ENCODE data around the gene SLAMF1.

GRCh38 chr1:160581961-160582360 lies 64.9 kb downstream of the SLAMF1 start:
- TF ChIP-seq EGR1 (IDR thresholded peaks at IDR 0.05; ENCODE audit: low read depth in 2 of 2) (no peak), ATF3 (IDR thresholded peaks at IDR 0.05) (no peak), CTCF (IDR thresholded peaks at IDR 0.05; ENCODE audit: low read depth, low read length, missing input control) (no peak), YY1 (IDR thresholded peaks at IDR 0.05) (no peak)
- TF ChIP-seq, protein P1, sequence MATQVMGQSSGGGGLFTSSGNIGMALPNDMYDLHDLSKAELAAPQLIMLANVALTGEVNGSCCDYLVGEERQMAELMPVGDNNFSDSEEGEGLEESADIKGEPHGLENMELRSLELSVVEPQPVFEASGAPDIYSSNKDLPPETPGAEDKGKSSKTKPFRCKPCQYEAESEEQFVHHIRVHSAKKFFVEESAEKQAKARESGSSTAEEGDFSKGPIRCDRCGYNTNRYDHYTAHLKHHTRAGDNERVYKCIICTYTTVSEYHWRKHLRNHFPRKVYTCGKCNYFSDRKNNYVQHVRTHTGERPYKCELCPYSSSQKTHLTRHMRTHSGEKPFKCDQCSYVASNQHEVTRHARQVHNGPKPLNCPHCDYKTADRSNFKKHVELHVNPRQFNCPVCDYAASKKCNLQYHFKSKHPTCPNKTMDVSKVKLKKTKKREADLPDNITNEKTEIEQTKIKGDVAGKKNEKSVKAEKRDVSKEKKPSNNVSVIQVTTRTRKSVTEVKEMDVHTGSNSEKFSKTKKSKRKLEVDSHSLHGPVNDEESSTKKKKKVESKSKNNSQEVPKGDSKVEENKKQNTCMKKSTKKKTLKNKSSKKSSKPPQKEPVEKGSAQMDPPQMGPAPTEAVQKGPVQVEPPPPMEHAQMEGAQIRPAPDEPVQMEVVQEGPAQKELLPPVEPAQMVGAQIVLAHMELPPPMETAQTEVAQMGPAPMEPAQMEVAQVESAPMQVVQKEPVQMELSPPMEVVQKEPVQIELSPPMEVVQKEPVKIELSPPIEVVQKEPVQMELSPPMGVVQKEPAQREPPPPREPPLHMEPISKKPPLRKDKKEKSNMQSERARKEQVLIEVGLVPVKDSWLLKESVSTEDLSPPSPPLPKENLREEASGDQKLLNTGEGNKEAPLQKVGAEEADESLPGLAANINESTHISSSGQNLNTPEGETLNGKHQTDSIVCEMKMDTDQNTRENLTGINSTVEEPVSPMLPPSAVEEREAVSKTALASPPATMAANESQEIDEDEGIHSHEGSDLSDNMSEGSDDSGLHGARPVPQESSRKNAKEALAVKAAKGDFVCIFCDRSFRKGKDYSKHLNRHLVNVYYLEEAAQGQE (IDR thresholded peaks at IDR 0.05), result no peak
